Stimulated activated CD4-positive, alpha-beta T cell treated with anti-CD3 and anti-CD28 coated beads, Interleukin-15, amount 100 ng/mL, for 1 hour (primary cell): ENCODE data around the gene SLC45A1.

Experiments
- DNase-seq, 2 donors: peaks; one replicate each; pipeline ENCODE4 v3.0.0-alpha.2; 2020; ENCODE audit warnings: low read depth in 1 of 2, low spot score in 1 of 2

SLC45A1 gene

DNA sequence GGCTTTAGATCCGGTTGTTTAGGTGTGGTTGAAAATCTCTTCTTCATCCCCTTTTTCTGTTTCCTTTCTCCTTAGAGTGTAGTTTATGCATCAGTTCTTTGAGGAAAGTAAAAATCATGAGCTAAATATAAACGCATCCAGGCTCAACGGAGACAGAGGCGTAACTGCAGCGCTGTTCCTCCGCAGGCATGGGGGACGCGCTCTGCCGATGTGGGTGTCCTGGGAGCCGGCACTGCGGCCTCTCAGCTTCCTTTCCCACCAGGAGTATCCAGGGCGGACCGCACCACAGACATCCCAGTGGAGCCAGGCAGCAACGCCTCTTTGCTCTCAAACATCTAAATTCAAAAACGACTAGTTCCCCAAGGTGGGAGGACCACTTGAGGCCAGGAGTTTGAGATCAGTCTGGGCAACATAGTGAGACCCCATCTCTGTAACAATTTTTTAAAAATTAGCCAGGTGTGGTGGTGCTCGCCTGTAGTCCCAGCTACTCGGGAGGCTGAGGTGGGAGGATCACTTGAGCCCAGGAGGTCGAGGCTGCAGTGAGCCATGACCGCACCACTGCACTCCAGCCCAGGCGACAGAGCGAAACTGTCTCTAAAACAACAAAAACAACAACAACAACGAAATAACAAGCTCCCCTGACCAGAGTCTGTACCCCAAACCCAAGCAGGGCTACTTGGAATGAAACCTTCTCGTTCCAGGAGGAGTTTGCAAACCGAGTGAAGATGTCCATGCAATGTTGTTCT lies 16.4 kb downstream of the SLC45A1 start:
- DNase-seq: no peak

DNA sequence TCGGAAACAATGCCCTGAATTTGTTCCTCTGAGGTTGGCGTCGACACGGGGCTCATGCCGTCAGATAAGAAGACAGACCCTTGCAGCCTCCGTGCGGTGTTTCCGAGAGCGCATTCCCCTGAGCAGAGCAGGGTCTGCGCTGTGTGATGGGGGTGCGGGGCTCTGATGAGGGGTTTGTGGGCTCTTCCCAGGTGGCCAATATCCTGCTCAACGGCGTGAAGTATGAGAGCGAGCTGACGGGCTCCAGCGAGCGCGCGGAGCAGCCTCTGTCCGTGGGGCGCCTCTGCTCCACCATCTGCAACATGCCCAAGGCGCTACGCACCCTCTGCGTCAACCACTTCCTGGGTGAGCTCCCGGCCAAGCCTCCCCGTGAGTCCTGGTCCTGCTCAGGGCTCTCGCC lies 17.3 kb downstream of the SLC45A1 start:
- DNase-seq: no peak

DNA sequence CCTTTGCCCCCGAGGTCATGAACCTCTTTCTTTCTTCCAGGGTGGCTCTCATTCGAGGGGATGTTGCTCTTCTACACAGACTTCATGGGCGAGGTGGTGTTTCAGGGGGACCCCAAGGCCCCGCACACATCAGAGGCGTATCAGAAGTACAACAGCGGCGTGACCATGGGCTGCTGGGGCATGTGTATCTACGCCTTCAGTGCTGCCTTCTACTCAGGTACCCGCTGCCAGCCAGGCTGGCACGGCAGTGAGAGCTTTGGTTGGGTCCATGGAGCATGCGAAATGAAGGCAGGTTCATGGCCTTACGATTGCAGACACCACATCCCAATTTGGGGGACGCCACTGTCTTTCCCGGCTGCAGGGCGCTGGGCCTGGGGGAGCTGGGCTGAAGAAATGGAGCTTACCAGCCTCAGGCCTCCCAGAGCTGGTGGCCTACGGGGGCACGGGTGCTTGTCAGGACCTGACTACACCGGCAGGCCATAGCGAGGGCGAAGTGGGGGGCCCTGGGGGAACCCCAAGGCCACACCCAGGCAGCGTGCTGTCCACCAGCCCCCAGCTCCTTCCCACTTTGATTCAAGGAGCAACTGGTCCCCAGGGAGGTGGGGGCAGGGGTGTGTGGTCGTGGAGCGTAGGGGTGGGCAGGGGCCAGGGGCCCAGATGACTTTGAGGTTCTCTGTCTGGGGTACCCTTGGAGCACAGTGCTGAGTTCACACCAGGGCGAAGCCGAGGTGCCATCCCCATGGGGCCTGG lies 20.0 kb downstream of the SLC45A1 start:
- DNase-seq: no peak

DNA sequence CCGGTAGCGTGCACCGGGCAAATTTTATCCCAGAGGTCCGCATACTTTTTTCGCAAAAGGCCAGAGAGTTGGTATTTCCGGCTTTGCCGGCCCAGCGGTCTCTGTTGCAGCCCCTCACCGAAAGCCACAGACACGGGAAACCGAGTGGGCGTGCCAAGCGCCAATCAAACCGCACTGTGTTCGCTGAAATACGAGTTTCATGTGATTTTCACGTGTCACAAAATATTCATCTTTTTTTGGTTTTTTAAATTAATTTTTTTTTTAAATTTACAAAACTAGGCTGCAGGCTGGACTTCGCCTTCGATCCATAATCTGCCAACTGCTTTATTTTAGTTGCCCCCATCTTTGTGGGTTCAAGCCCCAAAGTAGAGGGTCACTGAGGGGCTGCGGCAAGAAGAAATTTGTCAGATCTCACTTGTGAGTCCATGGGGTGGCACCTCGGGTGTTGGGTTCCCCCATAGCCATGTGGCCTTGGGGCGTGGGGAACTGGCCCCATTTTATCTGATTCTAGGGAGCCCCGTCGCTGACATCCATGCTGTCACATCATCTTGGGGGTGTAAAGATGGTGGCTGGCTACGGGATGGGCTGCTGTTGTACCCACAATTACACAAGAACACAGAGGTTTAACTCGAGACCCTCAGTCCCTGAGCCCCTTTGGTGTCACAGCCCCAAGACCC lies 20.8 kb downstream of the SLC45A1 start:
- DNase-seq: no peak

DNA sequence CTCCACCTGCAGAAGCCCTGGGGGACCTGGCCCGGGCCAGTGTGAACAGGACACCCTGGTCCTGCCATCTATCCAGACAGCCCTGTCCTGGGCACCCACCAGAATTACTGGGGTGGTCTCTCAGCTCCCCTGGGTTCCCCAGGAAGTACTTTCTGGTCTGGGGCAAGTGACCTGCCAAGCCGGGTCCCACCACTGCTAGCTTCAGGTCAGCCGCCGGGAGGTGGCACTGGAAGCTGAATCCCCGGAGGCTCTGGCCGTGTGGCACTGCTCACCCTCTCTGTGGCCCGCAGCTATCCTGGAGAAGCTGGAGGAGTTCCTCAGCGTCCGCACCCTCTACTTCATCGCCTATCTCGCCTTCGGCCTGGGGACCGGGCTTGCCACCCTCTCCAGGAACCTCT lies 21.3 kb downstream of the SLC45A1 start:
- DNase-seq: no peak

DNA sequence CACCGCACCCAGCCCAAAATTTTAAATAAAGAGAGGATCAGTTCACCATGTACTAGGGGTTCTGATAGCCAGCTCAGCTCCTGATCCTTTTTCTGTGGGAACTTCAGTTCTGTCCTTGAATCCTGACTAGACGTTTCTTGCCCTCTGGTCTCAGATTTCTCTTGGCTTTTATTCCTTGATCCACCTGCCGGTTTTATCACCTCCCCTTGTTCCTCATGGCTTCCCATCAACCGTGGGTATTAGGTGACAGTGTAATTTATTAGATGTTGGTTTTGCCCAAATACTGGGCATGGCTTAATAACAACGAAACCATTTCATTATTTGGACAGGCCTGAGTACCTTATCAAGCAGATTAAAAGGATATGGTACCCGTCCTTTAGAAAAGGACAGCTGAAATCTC lies 22.5 kb downstream of the SLC45A1 start:
- DNase-seq: no peak

DNA sequence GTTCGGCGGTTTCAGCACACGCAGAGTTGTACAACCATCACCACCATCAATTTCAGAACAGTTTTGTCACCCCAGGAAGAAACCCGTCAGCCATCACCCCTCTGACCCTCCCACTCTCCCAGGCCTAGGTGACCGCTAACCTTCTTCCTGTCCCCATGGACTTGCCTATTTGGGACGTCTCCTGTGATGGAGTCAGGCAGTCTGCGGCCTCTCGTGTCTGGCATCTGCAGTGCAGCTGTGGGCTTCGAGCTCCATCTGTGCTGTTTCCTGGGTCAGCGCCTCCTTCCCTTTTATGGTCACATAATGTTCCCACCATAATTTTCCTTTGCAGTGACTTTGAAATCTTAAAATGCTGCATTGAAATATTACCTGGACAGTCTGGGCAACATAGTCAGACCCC lies 24.4 kb downstream of the SLC45A1 start:
- no peak for DNase-seq

DNA sequence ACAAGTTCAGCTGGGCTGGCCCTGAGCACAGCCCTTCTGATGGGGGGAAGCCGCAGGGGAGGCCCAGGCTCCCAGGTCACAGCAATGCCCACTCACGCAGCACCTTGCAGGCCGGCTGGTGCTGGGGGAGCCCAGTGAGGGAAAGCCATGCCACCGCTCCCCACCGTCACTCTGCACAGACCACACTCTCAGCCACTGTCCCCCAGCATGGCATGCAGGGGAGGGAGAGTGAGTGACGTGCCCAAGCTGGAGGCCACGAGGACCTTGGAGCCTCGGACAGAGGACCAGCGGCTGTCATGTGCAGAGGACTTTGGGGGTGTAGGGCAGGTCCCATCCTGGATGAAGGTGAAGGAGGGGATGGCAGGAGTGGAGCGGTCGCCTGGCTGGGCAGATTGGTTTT lies 25.1 kb downstream of the SLC45A1 start:
- DNase-seq: no peak

DNA sequence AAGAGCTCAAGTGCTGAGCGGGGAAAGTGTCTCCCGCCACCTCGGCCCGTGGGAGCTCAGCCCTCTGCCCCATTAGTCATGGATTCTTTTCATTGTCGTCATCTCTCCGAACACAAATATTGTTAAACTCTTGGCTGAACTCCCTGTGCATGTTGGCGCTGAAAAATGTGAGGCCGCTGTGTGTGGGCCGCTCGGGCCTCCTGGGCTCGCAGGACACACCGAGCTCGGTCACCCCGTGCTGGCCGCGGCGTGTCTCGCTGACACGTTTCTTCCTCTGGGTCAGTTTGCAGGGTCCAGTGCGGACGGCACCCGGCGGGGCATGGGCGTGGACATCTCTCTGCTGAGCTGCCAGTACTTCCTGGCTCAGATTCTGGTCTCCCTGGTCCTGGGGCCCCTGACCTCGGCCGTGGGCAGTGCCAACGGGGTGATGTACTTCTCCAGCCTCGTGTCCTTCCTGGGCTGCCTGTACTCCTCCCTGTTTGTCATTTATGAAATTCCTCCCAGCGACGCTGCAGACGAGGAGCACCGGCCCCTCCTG lies 25.6 kb downstream of the SLC45A1 start:
- DNase-seq: no peak

DNA sequence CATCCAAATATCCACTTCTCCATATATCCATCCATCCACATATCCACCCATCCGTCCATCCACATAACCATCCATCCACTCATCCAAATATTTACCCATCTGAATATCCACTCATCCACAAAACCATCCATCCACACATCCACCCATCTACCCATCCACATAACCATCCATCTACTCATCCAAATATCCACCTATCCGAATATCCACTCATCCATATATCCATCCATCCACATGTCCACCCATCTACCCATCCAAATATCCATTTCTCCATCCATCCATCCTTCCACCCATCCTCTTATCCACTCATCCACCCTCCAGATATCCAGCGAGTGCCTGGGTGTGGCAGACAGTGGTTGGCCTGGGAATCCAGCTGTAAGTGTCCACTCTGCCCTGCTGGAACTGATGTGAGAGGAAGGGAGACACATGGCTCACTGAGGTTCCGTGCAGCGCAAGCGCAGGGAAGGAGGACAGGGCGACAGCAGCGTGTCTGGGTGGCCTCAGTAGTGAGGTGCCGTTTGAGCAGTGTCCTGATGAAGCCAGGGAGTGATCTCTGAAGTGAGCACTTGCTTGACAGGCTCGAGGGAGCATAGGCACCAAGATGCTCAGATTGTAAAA lies 27.1 kb downstream of the SLC45A1 start:
- DNase-seq: no peak

DNA sequence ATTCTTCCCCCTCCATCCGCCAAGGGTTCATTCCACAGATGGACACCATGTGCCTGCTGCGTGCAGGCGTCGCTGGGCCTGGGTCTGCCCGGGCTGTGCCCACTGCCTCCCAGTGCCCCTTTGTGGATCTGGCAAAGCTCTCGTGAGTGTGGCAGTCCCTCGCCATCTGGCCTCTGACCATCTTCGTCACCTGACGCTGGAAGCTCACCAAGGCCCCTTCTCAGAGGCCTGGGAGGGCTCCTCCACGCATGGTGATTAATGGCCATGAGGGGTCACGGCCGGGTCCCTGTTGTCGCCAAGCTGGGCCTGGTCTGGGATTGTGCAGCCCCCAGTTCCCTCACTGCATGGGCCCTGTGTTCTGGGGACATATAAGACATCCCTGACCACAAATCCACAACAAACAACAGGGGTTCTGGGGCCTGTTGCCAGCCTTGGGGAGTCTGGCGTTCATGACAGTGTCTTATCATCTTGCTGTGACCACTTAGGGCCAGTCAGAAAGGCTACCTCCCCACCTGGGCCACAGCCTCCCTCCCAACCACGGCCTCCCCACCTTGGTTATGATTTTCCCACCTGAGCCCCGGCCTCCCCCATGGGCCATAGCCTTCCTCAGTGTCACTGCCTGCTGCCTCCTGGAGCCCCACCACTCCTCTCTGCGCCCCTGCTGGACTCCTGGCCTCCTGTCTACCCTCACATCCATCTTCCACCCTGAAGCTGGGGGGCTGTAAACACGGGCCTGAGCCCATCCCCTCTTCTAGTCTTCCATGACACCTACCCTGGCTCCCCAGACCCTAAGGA lies 27.9 kb downstream of the SLC45A1 start:
- DNase-seq: no peak

DNA sequence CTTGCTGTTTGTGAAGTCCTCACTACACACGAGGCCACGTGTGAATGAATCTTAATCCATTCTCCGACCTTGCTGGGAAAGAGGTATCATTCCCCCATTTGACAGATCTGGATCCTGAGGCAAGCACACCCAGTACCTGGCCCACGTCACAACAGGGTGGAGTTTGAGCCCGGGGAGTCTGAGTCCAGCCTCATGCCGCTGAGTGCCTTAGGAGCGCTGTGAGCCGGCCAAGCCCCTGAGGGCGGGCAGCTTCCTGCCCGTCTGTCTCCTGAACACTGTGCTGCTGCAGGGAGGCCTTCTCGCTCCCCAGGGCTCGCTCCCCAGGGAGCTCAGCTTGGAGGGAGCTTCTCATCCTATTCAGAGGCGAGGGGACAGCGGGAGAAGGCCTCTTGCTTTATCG lies 29.7 kb downstream of the SLC45A1 start:
- DNase-seq: no peak

DNA sequence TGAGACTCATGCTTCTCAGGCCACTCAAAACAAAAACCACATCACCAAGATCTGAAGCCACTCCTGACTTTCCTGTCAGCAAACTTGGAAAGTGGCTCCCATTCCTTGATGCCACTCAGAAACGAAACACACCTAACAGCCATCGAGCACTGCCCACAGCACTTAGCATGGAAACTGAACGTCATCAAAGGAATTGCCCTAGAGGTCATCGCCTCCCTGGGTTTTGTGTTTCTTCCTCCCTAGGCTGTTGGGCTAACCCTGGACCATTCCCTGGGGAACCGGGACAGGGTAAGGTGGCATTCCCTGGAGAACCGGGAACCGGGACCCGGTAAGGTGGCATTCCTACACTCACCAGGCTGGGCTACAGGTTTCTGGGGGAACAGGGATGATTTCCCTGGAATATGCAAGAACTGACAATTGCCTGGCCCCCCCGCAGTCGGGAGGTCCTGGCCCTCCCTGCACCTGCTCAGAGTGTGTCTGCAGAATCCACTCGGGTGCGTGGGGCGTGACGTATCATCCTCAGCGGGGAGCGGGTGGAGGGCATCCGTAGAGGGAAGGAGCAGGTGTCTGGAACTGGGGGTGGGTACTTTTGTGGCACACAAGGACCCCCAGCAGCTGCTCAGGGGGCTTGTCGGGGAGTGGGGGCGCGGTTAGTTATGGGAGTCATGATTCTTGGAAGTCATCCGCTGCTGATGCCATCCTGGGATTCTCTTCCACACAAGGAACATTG lies 30.3 kb downstream of the SLC45A1 start:
- DNase-seq: no peak

DNA sequence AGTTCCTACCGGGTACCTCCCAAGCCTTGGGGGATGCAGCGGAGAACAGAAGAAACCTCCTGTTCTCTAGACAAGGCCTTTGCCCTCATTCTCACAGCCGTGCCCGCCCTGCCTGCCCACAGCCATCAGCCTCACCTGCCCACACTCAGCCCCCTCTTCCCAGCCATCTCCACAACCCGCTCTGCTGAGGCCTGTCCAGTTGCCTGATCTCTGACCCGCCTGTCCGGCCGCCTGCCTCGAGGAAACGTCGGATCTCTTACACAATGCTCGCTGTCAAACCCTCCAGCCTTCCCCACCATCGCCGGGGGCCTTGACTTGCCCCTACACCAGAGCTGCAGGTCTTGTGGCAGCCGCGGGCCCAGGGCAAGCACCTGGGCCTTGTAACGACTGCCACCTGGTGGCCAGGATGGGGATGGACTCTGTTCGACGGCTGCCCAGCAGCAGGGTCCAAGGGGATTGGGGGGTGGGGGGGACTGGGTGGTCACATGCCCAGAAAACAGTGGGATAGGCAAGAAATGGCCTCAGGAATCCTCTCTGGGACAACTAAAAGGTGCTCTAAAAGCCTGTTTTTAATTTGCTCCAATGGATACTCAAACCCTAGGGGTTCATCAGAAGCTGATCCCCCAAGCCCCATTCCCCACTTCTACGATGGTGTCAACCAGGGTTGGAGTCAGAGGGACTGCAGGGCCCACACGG lies 31.0 kb downstream of the SLC45A1 start:
- DNase-seq: peak; percentile 31 to 64

DNA sequence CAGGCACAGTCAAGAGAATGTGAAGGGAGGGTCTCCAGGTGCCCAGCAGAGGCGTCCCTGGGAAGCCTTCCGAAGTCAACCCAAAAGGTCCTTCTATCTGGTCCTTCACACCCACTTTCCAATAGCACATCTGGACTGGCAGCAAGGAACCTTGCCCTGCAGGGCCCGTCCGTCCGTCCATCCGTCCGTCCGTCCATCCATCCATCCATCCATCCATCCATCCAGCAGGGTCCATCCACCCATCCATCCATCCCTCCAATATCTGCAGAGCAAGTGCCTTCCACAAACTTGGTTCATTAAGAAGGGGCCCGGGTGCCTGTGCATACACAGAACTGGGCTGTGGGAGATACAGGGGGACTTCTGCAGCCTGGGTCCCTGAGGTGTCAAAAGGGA lies 31.6 kb downstream of the SLC45A1 start:
- DNase-seq: no peak

DNA sequence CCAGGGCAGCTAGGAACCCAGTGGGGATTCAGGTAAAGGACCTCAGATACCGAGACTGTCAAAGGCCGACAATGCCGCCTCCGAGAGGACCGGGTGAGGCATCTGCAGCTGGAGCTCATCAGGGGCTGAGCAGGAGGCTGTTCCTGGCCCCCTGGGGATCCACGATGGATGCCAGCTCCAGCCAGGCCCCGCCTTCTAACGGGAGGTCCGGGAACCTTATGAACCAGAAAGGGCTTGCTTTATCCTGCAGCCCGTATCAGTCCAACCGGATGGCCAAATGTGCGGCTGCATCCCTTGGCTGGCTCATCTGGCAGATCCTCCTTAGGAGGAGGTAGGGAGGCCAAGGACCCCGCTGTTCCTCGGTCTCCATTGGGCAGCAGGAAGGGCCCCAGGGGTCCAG lies 32.0 kb downstream of the SLC45A1 start:
- no peak for DNase-seq

DNA sequence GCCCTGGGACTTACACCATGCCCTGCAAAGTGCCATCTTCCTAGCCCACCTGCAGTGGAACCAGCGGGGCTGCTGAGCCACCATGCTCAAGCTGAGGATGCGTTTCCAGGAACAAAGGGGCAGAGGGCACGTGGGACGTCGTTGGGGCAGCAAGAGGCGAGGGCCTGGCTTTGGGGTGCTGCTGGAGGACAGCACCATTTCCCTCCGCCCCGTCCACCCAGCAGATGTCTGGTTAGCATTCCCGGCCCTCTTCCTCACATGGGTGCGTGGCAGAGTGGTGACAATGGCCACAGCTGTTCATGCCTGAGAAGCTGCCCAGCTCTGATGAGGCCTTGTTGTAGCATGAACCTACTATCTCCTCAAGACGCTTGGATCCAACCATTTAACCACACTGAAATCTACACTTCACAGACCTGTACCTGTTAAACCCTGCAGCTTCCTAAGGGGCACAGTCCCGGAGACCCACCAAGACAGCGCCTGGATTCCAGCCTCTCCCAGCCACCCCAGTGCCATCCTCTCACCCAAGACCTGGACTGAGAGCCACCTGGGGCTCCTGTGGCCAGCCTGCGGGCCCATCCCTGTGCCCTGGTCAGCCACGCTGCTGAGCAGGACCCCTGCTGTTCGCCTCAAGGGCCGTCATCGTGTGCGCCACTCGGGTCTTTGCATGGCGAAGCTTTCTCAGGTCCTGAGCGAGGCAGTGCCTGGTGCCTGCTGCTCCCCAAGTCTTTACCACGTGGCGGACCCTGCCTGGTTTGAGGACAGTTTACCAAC lies 33.2 kb downstream of the SLC45A1 start:
- DNase-seq: no peak

DNA sequence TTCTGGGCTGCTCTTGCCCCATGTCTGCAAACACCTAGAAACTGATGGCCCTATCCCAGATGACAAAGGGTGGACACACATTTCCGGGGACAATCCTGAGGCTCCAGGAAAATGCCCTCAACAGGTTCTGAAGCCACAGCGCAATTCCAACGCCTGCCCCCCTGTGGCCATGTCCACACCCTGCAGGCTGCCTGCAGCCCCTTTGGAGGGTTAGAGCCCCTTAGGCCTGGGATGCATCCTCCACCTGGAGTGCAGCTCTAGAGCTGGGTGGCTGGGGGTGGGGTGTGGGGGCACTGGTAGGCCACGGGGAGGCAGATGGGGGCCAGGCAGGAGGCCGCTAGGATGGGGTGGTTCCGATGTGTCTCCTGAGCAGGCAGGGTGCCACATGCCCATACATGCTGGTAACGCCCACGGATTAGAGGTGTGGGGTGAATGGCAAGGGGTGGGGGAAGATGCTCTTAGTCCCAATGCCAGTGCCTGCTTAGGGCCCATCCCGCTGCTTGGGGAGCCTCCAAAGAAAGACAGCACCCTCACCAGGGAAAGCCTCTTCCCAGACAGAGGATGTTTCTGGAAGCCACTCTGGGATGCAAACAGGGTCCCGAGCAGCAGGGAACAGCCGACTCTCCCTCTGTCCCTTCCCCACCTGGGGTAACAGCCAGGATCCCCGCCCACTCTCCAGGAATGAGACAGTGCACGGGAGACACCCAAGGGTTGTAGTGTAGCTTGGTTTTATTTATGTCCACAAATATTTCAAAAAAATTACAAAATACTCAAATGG lies 34.0 kb downstream of the SLC45A1 start:
- no peak for DNase-seq
